Cardiac muscle cell (in vitro differentiated cells and primary cell): ENCODE results near the gene RD3L. TPM values are rescaled to one million over a fixed set of nuclear protein-coding genes. Genes with fewer than 3 reads are reported as not detected.

Experiments
- DNase-seq, 2 donors: peaks; one replicate each; pipeline versions ENCODE4 v3.0.0 to v3.0.0-alpha.2; 2010 to 2017; ENCODE audit warnings: low read depth in 1 of 2, low spot score in 1 of 2
- H3K27ac ChIP-seq: fragments of 200-600 bp; sonication (generic); 2 replicates; pipeline ENCODE4 v1.5.1; 2016
- H3K27me3 ChIP-seq: fragments of 200-600 bp; sonication (generic); 2 replicates; pipeline ENCODE4 v1.6.0; 2016; ENCODE audit warnings: control low read depth
- H3K36me3 ChIP-seq: fragments of 200-600 bp; sonication (generic); 2 replicates; pipeline ENCODE4 v1.5.1; 2016; ENCODE audit warnings: control low read depth
- H3K4me1 ChIP-seq: fragments of 200-600 bp; sonication (generic); 2 replicates; pipeline ENCODE4 v1.8.1; 2017; ENCODE audit warnings: low read depth, mild to moderate bottlenecking, mixed run types
- H3K4me3 ChIP-seq: fragments of 200-600 bp; sonication (generic); 2 replicates; pipeline ENCODE4 v1.5.1; 2016; ENCODE audit warnings: mild to moderate bottlenecking
- H3K9me3 ChIP-seq: fragments of 200-600 bp; sonication (generic); 2 replicates; pipeline ENCODE4 v1.5.1; 2017; ENCODE audit warnings: low read depth, mild to moderate bottlenecking, control low read depth
- CTCF ChIP-seq: IDR thresholded peaks from 2 replicates; pipeline ENCODE4 v1.5.1; 2012; ENCODE audit warnings: low read depth, mild to moderate bottlenecking, low read length
- polyA plus RNA-seq: library from polyadenylated mRNA; unstranded; fragments of >200 nt; fragmentation: Nextera tagmentation; extraction: Ambion mirVana; gene quantifications from 2 replicates; pipeline ENCODE4 v1.2.1, GENCODE V29; 2016
- total RNA-seq: library from RNA; depleted of rRNA; stranded (reverse); fragments of >200 nt; gene quantifications from 2 replicates; pipeline ENCODE4 v1.2.3, GENCODE V29; 2016

RD3L gene
- total and polyA plus RNA-seq, 2 experiments from 2014 or later, result 0.18 to 0.46 TPM

- Histone ChIP-seq H3K27ac (no peak overlapping the region), H3K36me3 (no peaks in the 10 kb centered on the region), H3K4me3 (no peak overlapping the region), H3K27me3 (no peaks in the 10 kb centered on the region), H3K4me1 (no peaks in the 10 kb centered on the region), H3K9me3 (no peaks in the 10 kb centered on the region)
- no peak for DNase-seq
- no peak for TF ChIP-seq CTCF
Observed at GRCh38 chr14:103894723-103895059, 47.6 kb downstream of the RD3L start.

- no peaks in the 10 kb centered on the region for H3K4me1 ChIP-seq
- H3K36me3 ChIP-seq, result no peaks in the 10 kb centered on the region
- H3K27me3 ChIP-seq, result no peaks in the 10 kb centered on the region
- no peak for DNase-seq
- no peak overlapping the region for H3K4me3 ChIP-seq
- TF ChIP-seq CTCF, result no peak
- no peaks in the 10 kb centered on the region for H3K9me3 ChIP-seq
- no peak overlapping the region for H3K27ac ChIP-seq
Observed at GRCh38 chr14:103894034-103894722, 48.2 kb downstream of the RD3L start.

- Histone ChIP-seq H3K4me1 (no peaks in the 10 kb centered on the region), H3K4me3 (no peak overlapping the region), H3K27ac (no peak overlapping the region), H3K9me3 (no peaks in the 10 kb centered on the region), H3K27me3 (no peaks in the 10 kb centered on the region), H3K36me3 (no peaks in the 10 kb centered on the region)
- DNase-seq, result no peak
- TF ChIP-seq CTCF, result no peak
Observed at GRCh38 chr14:103892247-103892646, 50.1 kb downstream of the RD3L start.

- no peaks in the 10 kb centered on the region for H3K4me1 ChIP-seq
- H3K9me3 ChIP-seq, result no peaks in the 10 kb centered on the region
- no peak for DNase-seq
- H3K4me3 ChIP-seq, result no peak overlapping the region
- TF ChIP-seq CTCF, result no peak
- H3K27me3 ChIP-seq, result no peaks in the 10 kb centered on the region
- H3K27ac ChIP-seq, result no peak overlapping the region
- H3K36me3 ChIP-seq, result no peaks in the 10 kb centered on the region
Observed at GRCh38 chr14:103891667-103892215, 50.6 kb downstream of the RD3L start.

GRCh38 chr14:103890821-103891666 lies 51.3 kb downstream of the RD3L start:
- DNase-seq, result no peak
- H3K4me1 ChIP-seq, result peaks cover 4% of the 10 kb centered on the region
- no peak overlapping the region for H3K4me3 ChIP-seq
- H3K9me3 ChIP-seq, result no peaks in the 10 kb centered on the region
- H3K36me3 ChIP-seq, result no peaks in the 10 kb centered on the region
- no peak for TF ChIP-seq CTCF
- no peak overlapping the region for H3K27ac ChIP-seq
- no peaks in the 10 kb centered on the region for H3K27me3 ChIP-seq

Other genes starting within 250 kb of the RD3L start
- 19.1 and 27.5 TPM in 2 replicates for gene XRCC3, start 227.1 kb downstream of the RD3L start, total RNA-seq
- 12.1 and 15.8 TPM in 2 replicates for gene XRCC3, start 227.1 kb downstream of the RD3L start, polyA plus RNA-seq
- gene ZFYVE21, start 226.7 kb downstream of the RD3L start, total RNA-seq, result 118 and 135 TPM in 2 replicates
- gene ZFYVE21, start 226.7 kb downstream of the RD3L start, polyA plus RNA-seq, result 120 and 127 TPM in 2 replicates
- 60.1 and 124 TPM in 2 replicates for gene PPP1R13B, start 95.0 kb downstream of the RD3L start, total RNA-seq
- 88.5 and 113 TPM in 2 replicates for gene PPP1R13B, start 95.0 kb downstream of the RD3L start, polyA plus RNA-seq
- not detected in 2 replicates for gene TDRD9, start 14.1 kb downstream of the RD3L start, total RNA-seq
- 0.31 TPM in 1 of 2 replicates, not detected in the other for gene TDRD9, start 14.1 kb downstream of the RD3L start, polyA plus RNA-seq
- gene ASPG, start 143.2 kb upstream of the RD3L start, total RNA-seq, result 1.8 and 7.3 TPM in 2 replicates
- gene ASPG, start 143.2 kb upstream of the RD3L start, polyA plus RNA-seq, result 3.4 and 8.8 TPM in 2 replicates
- 38.3 and 74.9 TPM in 2 replicates for gene KIF26A, start 196.1 kb upstream of the RD3L start, total RNA-seq
- gene KIF26A, start 196.1 kb upstream of the RD3L start, polyA plus RNA-seq, result 9.9 and 19.5 TPM in 2 replicates